ENCODE results near the gene UNC45A. TPM values are rescaled to one million over a fixed set of nuclear protein-coding genes. Genes with fewer than 3 reads are reported as not detected.

UNC45A gene
- total and polyA plus RNA-seq, 2 experiments from 2014 or later: 58.6 to 75.8 TPM

- H4K20me1 ChIP-seq (ENCODE audit: insufficient read depth): no peaks in the 10 kb centered on the region
- in situ Hi-C loops (cut with MboI): no loop called here
- H3K9me3 ChIP-seq (ENCODE audit: low read depth): no peaks in the 10 kb centered on the region
- peak overlapping the region; percentile 99 for H2AFZ ChIP-seq
- TF ChIP-seq EZH2 (IDR thresholded peaks at IDR 0.05; ENCODE audit: insufficient read depth, poor library complexity, severe bottlenecking) (no peak), EZH2phosphoT487 (IDR thresholded peaks at IDR 0.05; ENCODE audit: insufficient read depth, low read depth) (no peak)
- peak; percentile 6 for DNase-seq
- H3K9me2 ChIP-seq (ENCODE audit: insufficient read depth): no peaks in the 10 kb centered on the region
- peak overlapping the region; percentile 85 for H3K4me3 ChIP-seq
- H3K4me1 ChIP-seq (ENCODE audit: insufficient read depth): peaks cover 11% of the 10 kb centered on the region
- peaks cover 13% of the 10 kb centered on the region; the same call in 1 of the 2 replicates for H3F3A ChIP-seq (ENCODE audit: insufficient read depth)
- H3K9ac ChIP-seq: peak overlapping the region; percentile 89
- H3K36me3 ChIP-seq (ENCODE audit: low read depth): no peaks in the 10 kb centered on the region
- H3K27me3 ChIP-seq (replicated peaks; ENCODE audit: insufficient read depth): no peaks in the 10 kb centered on the region
- H3K27ac ChIP-seq: peak overlapping the region; percentile 78
- no peaks in the 10 kb centered on the region for H3K79me2 ChIP-seq (ENCODE audit: insufficient read depth)
- WGBS, 2 experiments (ENCODE audit: low coverage in 1 of 2, low lambda C conversion rate in 2 of 2, missing lambda C conversion rate in 2 of 2): 59 to 64% methylated on average over 21 of the region's 21 CpGs
- peak overlapping the region; percentile 92 for H3K4me2 ChIP-seq (ENCODE audit: unreplicated experiment)
These were observed 5.7 kb upstream of the UNC45A start for GRCh38 chr15:90929246-90930019.

GRCh38 chr15:90930861-90931574 lies 4.1 kb upstream of the UNC45A start:
- WGBS, 2 experiments (ENCODE audit: low coverage in 1 of 2, low lambda C conversion rate in 2 of 2, missing lambda C conversion rate in 2 of 2): 84 to 89% methylated on average over 15 of the region's 15 CpGs
- H3K4me3 ChIP-seq: peak overlapping the region; percentile 85
- H2AFZ ChIP-seq: peak overlapping the region; percentile 99
- in situ Hi-C loops (cut with MboI): no loop called here
- H3K9me3 ChIP-seq (ENCODE audit: low read depth): no peaks in the 10 kb centered on the region
- H3K4me2 ChIP-seq (ENCODE audit: unreplicated experiment): peak overlapping the region; percentile 96
- no peak for TF ChIP-seq EZH2phosphoT487 (IDR thresholded peaks at IDR 0.05; ENCODE audit: insufficient read depth, low read depth)
- no peak for TF ChIP-seq EZH2 (IDR thresholded peaks at IDR 0.05; ENCODE audit: insufficient read depth, poor library complexity, severe bottlenecking)
- peak; percentile 33 for DNase-seq
- no peaks in the 10 kb centered on the region for H3K9me2 ChIP-seq (ENCODE audit: insufficient read depth)
- no peaks in the 10 kb centered on the region for H3K36me3 ChIP-seq (ENCODE audit: low read depth)
- H3F3A ChIP-seq (ENCODE audit: insufficient read depth): peaks cover 13% of the 10 kb centered on the region; the same call in 1 of the 2 replicates
- no peaks in the 10 kb centered on the region for H4K20me1 ChIP-seq (ENCODE audit: insufficient read depth)
- peak overlapping the region; percentile 89 for H3K9ac ChIP-seq
- H3K79me2 ChIP-seq (ENCODE audit: insufficient read depth): peaks cover 6% of the 10 kb centered on the region
- peaks cover 12% of the 10 kb centered on the region for H3K4me1 ChIP-seq (ENCODE audit: insufficient read depth)
- no peaks in the 10 kb centered on the region for H3K27me3 ChIP-seq (replicated peaks; ENCODE audit: insufficient read depth)
- peak overlapping the region; percentile 78; the same call in 1 of the 2 replicates for H3K27ac ChIP-seq

GRCh38 chr15:90931575-90931827 lies 3.6 kb upstream of the UNC45A start:
- in situ Hi-C loops (cut with MboI): no loop called here
- Histone ChIP-seq H3K27ac (no peak overlapping the region), H3K9me2 (ENCODE audit: insufficient read depth) (no peaks in the 10 kb centered on the region), H3K36me3 (ENCODE audit: low read depth) (no peaks in the 10 kb centered on the region), H4K20me1 (ENCODE audit: insufficient read depth) (no peaks in the 10 kb centered on the region), H3K4me3 (peak overlapping the region; percentile 95), H3K79me2 (ENCODE audit: insufficient read depth) (peaks cover 11% of the 10 kb centered on the region), H3K27me3 (replicated peaks; ENCODE audit: insufficient read depth) (no peaks in the 10 kb centered on the region), H3K4me1 (ENCODE audit: insufficient read depth) (peaks cover 17% of the 10 kb centered on the region), H2AFZ (peak overlapping the region; percentile 97), H3K9me3 (ENCODE audit: low read depth) (no peaks in the 10 kb centered on the region), H3K4me2 (ENCODE audit: unreplicated experiment) (peak overlapping the region; percentile 96), H3F3A (ENCODE audit: insufficient read depth) (peaks cover 13% of the 10 kb centered on the region; the same call in 1 of the 2 replicates), H3K9ac (no peak overlapping the region)
- TF ChIP-seq EZH2phosphoT487 (IDR thresholded peaks at IDR 0.05; ENCODE audit: insufficient read depth, low read depth): no peak
- TF ChIP-seq EZH2 (IDR thresholded peaks at IDR 0.05; ENCODE audit: insufficient read depth, poor library complexity, severe bottlenecking): no peak
- WGBS, 2 experiments (ENCODE audit: low coverage in 1 of 2, low lambda C conversion rate in 2 of 2, missing lambda C conversion rate in 2 of 2): 59 to 62% methylated on average over 6 of the region's 6 CpGs
- no peak for DNase-seq

- peaks cover 13% of the 10 kb centered on the region; the same call in 1 of the 2 replicates for H3F3A ChIP-seq (ENCODE audit: insufficient read depth)
- peak; percentile 93 for DNase-seq
- peaks cover 16% of the 10 kb centered on the region for H3K79me2 ChIP-seq (ENCODE audit: insufficient read depth)
- no peaks in the 10 kb centered on the region for H3K36me3 ChIP-seq (ENCODE audit: low read depth)
- no peaks in the 10 kb centered on the region for H3K27me3 ChIP-seq (replicated peaks; ENCODE audit: insufficient read depth)
- no peak within 1 kb of the TSS for H3K27ac ChIP-seq
- in situ Hi-C loops (cut with MboI): no loop called here
- H3K4me1 ChIP-seq (ENCODE audit: insufficient read depth): peaks cover 20% of the 10 kb centered on the region
- peak within 1 kb of the TSS; percentile 97 for H2AFZ ChIP-seq
- TF ChIP-seq EZH2phosphoT487 (IDR thresholded peaks at IDR 0.05; ENCODE audit: insufficient read depth, low read depth): no peak
- no peak for TF ChIP-seq EZH2 (IDR thresholded peaks at IDR 0.05; ENCODE audit: insufficient read depth, poor library complexity, severe bottlenecking)
- H4K20me1 ChIP-seq (ENCODE audit: insufficient read depth): no peaks in the 10 kb centered on the region
- WGBS, 2 experiments (ENCODE audit: low coverage in 1 of 2, low lambda C conversion rate in 2 of 2, missing lambda C conversion rate in 2 of 2): 3 to 5% methylated on average over 34 to 52 of the region's 52 CpGs
- H3K4me3 ChIP-seq: peak within 1 kb of the TSS; percentile 95
- H3K9me3 ChIP-seq (ENCODE audit: low read depth): no peaks in the 10 kb centered on the region
- no peaks in the 10 kb centered on the region for H3K9me2 ChIP-seq (ENCODE audit: insufficient read depth)
- peak within 1 kb of the TSS; percentile 96 for H3K4me2 ChIP-seq (ENCODE audit: unreplicated experiment)
- H3K9ac ChIP-seq: peak within 1 kb of the TSS; percentile 82
These were observed 3.0 kb upstream of the UNC45A start, which contains the start of gene HDDC3 for GRCh38 chr15:90931828-90932659. TSS of gene HDDC3 (minus strand) at chr15:90932549. CDS start at chr15:90932540, 9 bp downstream.
